Measurements from ENCODE around the gene IRAK2.

The IRAK2 gene

GRCh38 chr3:10286596-10287295 is 122.0 kb downstream of the IRAK2 start:
- DNase-seq, result peak; percentile 68

DNA sequence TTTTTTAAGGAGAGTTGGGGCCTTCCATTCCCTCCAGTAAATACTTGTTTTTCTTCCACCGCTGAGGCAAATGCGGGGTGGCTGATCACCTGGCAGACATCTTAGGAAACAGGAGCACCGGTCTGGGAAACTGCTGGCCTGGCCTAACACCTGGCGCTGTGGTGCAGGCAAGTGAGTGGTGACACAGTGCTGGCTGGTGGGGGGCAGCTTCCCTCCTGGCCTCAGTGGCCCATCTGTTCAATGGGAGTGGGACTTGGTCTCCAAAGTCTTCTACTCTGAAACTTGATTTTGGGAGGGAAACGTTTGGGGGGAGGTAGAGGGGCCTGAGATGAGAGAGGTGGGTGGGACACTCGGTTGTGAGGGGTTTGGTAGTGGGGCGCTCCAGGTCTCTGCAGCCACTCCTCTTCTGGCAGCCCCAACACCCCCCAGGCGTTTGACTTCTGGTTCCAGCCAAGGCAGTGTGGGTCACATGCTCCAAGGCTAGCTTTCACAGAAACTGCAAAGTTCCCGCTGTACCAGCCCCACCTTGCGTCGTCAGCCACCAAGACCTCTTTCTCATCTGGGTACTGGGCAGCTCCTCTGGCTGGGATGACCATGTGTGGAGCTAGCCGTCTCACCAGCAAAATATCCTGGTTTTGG is 123.3 kb downstream of the IRAK2 start:
- no peak for DNase-seq

DNA sequence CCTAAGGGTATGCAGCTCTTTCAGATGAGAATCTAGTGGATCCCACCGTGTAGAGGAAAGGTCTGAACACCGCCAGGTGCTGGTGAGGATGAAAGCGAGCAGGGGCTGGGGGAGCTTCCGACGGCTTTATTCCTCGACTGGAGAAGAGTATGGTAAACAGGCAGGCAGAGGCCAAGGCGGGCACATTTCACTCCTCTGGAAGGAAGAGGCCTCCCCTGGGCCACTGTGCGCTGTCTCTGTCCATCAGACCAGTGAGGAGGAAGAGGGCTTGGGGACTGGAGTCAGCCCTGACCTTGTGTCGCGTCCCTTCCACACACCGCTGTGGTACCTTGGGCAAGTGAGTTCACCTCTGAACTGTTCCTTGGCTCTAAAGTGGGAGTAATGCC is 123.8 kb downstream of the IRAK2 start:
- DNase-seq, result no peak

DNA sequence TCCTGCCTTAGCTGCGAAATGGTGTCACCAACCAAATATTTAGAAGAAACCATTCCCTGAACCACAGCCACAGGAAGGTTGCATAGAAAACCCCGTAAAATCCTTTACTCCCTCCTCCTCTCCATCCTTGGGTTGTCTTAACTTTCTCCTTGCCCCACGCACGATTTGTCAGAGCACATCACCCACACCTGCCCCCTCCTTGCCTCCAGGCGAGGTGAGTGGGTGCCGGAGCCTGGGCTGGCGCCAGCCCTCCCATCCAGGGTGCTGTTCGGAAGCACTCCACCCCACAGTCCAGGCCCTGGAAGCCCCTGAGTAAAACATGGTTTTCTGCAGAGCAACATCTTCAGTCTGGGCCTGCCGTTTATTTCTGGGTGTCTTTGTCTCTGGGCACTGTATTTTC is 124.4 kb downstream of the IRAK2 start:
- no peak for DNase-seq

GRCh38 chr3:10289787-10290355 is 125.2 kb downstream of the IRAK2 start:
- DNase-seq, result no peak

DNA sequence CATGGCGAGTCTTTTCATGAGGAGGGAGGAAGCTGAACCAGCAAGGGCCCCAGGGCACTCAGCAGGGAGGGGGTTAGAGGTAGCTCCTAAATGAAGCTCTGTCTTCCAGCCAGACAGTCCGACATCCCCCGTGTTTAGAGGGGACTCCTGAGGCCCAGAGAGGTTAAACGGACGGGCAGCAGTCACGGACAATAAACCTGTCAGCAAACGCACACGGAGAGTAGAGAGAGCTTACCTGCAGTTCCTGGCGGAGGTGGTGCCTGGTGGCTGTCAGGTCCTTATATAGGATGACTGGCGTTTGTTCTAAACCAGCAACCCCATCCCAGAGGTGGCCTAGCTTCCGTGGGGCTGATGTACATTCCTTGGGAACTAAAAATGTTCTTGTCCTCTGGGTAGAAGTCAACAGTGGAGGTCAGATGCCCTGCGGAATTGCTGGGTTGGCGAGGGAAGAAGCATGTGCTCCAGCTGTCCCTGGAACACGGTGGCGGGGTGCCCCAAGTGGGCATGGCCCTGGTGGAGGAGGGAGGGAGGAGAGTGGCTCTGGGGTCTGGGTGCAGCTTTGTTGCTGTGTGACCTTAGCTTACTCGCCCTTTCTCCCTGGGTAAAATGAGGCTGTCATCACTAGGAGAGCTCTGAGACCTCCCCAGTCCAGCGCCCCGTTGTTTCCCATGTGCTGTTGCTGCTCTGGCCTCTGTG is 125.9 kb downstream of the IRAK2 start:
- no peak for DNase-seq

GRCh38 chr3:10291641-10292040 is 126.9 kb downstream of the IRAK2 start:
- DNase-seq, result no peak

- DNase-seq, result peak; percentile 26
Measured at GRCh38 chr3:10292505-10293419, 128.0 kb downstream of the IRAK2 start, which contains the start of gene GHRL. TSS of gene GHRL (minus strand) at chr3:10292947. CDS start at chr3:10290180, 2,767 bp downstream.

Data from CD4-positive, alpha-beta T cell treated with Interleukin-21 for 1 hour (primary cell).